Liver (tissue), 9 donors: ENCODE results near the gene CTNNA2. TPM values are rescaled to one million over a fixed set of nuclear protein-coding genes. Genes with fewer than 3 reads are reported as not detected.

ENCODE experiments used
- DNase-seq: peaks from one replicate; pipeline ENCODE4 v3.0.0-alpha.2; 2017; ENCODE audit warnings: low spot score
- H3K27ac ChIP-seq, 2 donors: one replicate each; pipeline ENCODE4 v1.7.0; 2013; ENCODE audit warnings: inconsistent platforms in 2 of 2, low read length in 2 of 2, control low read depth in 1 of 2, low read depth in 1 of 2, mild to moderate bottlenecking in 1 of 2
- H3K27me3 ChIP-seq, 4 donors: one replicate each; pipeline versions ENCODE4 v1.6.1 to v1.7.0; 2013; ENCODE audit warnings: low read length in 3 of 4, inconsistent platforms in 1 of 4, mild to moderate bottlenecking in 1 of 4, moderate library complexity in 1 of 4; ENCODE audit not compliant: control insufficient read depth in 4 of 4, insufficient read depth in 4 of 4
- H3K36me3 ChIP-seq, 4 donors: one replicate each; pipeline versions ENCODE4 v1.6.1 to v1.7.0; 2013; ENCODE audit warnings: low read length in 3 of 4, mild to moderate bottlenecking in 3 of 4, low read depth in 1 of 4, moderate library complexity in 1 of 4; ENCODE audit not compliant: control insufficient read depth in 4 of 4, insufficient read depth in 3 of 4
- H3K4me1 ChIP-seq, 4 donors: one replicate each; pipeline versions ENCODE4 v1.6.1 to v1.7.0; 2013; ENCODE audit warnings: low read length in 3 of 4, mild to moderate bottlenecking in 3 of 4, moderate library complexity in 1 of 4; ENCODE audit not compliant: control insufficient read depth in 4 of 4, insufficient read depth in 4 of 4
- H3K4me3 ChIP-seq, 3 donors: one replicate each; pipeline versions ENCODE4 v1.6.1 to v1.7.0; 2013; ENCODE audit warnings: low read length in 3 of 3, control low read depth in 1 of 3, low read depth in 1 of 3, mild to moderate bottlenecking in 1 of 3
- H3K9ac ChIP-seq, 2 donors: one replicate each; pipeline ENCODE4 v1.7.0; 2013; ENCODE audit warnings: low read length in 2 of 2, mild to moderate bottlenecking in 2 of 2, moderate library complexity in 2 of 2, control low read depth in 1 of 2, low read depth in 1 of 2
- H3K9me3 ChIP-seq, 4 donors: one replicate each; pipeline versions ENCODE4 v1.6.1 to v1.7.0; 2013; ENCODE audit warnings: low read length in 3 of 4; ENCODE audit not compliant: control insufficient read depth in 4 of 4
- EGR1 ChIP-seq, 2 donors: IDR thresholded peaks; 2 replicates each; pipeline ENCODE4 v1.6.1; 2016 to 2018; ENCODE audit warnings: antibody characterized with exemption in 2 of 2, low read depth in 2 of 2
- FOXA1 ChIP-seq: IDR thresholded peaks from 2 replicates; pipeline ENCODE4 v1.6.1; 2016; ENCODE audit warnings: antibody characterized with exemption
- FOXA2 ChIP-seq: IDR thresholded peaks from 2 replicates; pipeline ENCODE4 v1.6.1; 2016; ENCODE audit warnings: antibody characterized with exemption
- GABPA ChIP-seq, 2 donors: IDR thresholded peaks in 1 of 2; conservative IDR thresholded peaks in 1 of 2; 2 replicates each; pipeline ENCODE4 v1.6.1; 2016; ENCODE audit warnings: antibody characterized with exemption in 2 of 2, mild to moderate bottlenecking in 1 of 2, moderate library complexity in 1 of 2
- HNF4A ChIP-seq, 2 donors: conservative IDR thresholded peaks; 2 replicates each; pipeline ENCODE4 v1.6.1; 2016; ENCODE audit warnings: antibody characterized with exemption in 2 of 2, mild to moderate bottlenecking in 2 of 2
- HNF4G ChIP-seq: IDR thresholded peaks from 2 replicates; pipeline ENCODE4 v1.6.1; 2016; ENCODE audit warnings: antibody characterized with exemption
- JUND ChIP-seq, 2 donors: IDR thresholded peaks; 2 replicates each; pipeline ENCODE4 v1.6.1; 2016; ENCODE audit warnings: antibody characterized with exemption in 2 of 2
- NR2F2 ChIP-seq: IDR thresholded peaks from 2 replicates; pipeline ENCODE4 v1.6.1; 2016; ENCODE audit warnings: antibody characterized with exemption
- RAD21 ChIP-seq, 2 donors: IDR thresholded peaks; 2 replicates each; pipeline ENCODE4 v1.6.1; 2016; ENCODE audit warnings: antibody characterized with exemption in 2 of 2, mild to moderate bottlenecking in 2 of 2
- RXRA ChIP-seq, 2 donors: IDR thresholded peaks; 2 replicates each; pipeline ENCODE4 v1.6.1; 2017 to 2018; ENCODE audit warnings: antibody characterized with exemption in 2 of 2, mild to moderate bottlenecking in 1 of 2
- SP1 ChIP-seq: IDR thresholded peaks from 2 replicates; pipeline ENCODE4 v1.6.1; 2018; ENCODE audit warnings: antibody characterized with exemption, mild to moderate bottlenecking
- TAF1 ChIP-seq: conservative IDR thresholded peaks from 2 replicates; pipeline ENCODE4 v1.6.1; 2016; ENCODE audit warnings: antibody characterized with exemption, mild to moderate bottlenecking
- YY1 ChIP-seq: IDR thresholded peaks from 2 replicates; pipeline ENCODE4 v1.6.1; 2016; ENCODE audit warnings: antibody characterized with exemption, mild to moderate bottlenecking
- WGBS: extraction: QIAGEN DNeasy Blood & Tissue Kit; methylation state at CpG from one replicate; pipeline ENCODE4 v1.1.7; 2013; 5-methylcytosine and 5-hydroxymethylcytosine counted together
- polyA plus RNA-seq, 2 donors: library from polyadenylated mRNA; stranded (reverse) in 1 of 2; unstranded in 1 of 2; fragments of 200-250 nt in 1 of 2; fragments of >200 nt in 1 of 2; fragmentation: Nextera tagmentation in 1 of 2; extraction: Ambion mirVana in 1 of 2; gene quantifications; one replicate each; pipeline versions ENCODE4 v1.2.1 to v1.2.3, GENCODE V29; 2013 to 2015
- total RNA-seq, 2 donors: library from RNA; depleted of rRNA; stranded (reverse); fragments of >200 nt; gene quantifications; one replicate each; pipeline ENCODE4 v1.2.3, GENCODE V29; 2014
- TF ChIP-seq, protein P1 (sequence below): IDR thresholded peaks from 2 replicates; pipeline ENCODE4 v1.6.1; 2016; ENCODE audit warnings: antibody characterized with exemption, mild to moderate bottlenecking
- TF ChIP-seq, protein P2 (sequence below): IDR thresholded peaks from 2 replicates; pipeline ENCODE4 v1.6.1; 2016; ENCODE audit warnings: antibody characterized with exemption
- TF ChIP-seq, protein P3 (sequence below): IDR thresholded peaks from 2 replicates; pipeline ENCODE4 v1.6.1; 2016; ENCODE audit warnings: antibody characterized with exemption
- TF ChIP-seq, protein P4 (sequence below): fragments of 150-350 bp; IDR thresholded peaks from 2 replicates; pipeline ENCODE4 v1.5.1; 2017; ENCODE audit warnings: improper control_type of control experiment, low read depth, low read length; ENCODE audit not compliant: missing input control
- TF ChIP-seq, protein P5 (sequence below): IDR thresholded peaks from 2 replicates; pipeline ENCODE4 v1.6.1; 2016; ENCODE audit warnings: antibody characterized with exemption
- donor health status: healthy.
- donor health status: healthy.
- donor health status: healthy.
- donor health status: healthy.
- donor health status: healthy.

The CTNNA2 gene
- total and polyA plus RNA-seq, 4 donors: 0.05 TPM; not detected in 3

DNA sequence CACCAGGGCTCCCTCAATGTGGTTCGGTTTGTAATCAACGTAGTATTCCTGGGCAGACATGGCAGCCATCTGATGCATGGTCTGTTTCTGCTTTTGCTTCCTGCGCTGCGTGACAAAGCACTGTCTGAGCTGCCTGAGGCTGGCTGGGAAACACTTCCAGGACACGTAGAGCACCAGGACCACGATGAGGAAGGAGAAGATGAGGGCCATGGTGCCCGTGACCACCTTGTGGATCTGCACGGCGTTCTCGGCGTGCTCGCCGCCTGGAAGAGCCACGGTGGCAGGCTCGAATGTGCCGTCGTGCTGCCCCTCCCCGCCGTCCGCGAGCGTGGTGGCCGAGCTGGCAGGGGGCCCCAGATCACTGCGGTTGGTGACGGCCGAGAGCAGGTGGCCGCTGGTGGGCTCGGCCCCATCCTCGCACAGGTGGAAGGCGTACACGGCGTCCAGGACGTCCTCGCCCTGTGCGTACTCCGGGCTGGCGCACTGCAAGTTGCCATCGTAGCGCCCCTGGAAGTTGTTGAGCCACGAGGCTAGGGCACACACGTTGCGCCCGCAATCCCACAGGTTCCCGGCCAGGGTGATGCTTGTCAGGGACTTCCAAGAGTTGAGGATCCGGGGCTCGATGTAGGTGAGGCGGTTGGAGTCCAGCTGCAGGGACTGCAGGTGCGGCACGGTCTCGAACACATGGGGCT lies 789.6 kb downstream of the CTNNA2 start:
- DNase-seq: no peak
- TF ChIP-seq FOXA2: no peak
- TF ChIP-seq EGR1 (IDR thresholded peaks at IDR 0.05; ENCODE audit: low read depth in 2 of 2): no peak
- no peak for TF ChIP-seq JUND (IDR thresholded peaks at IDR 0.05)
- TF ChIP-seq, protein P1, sequence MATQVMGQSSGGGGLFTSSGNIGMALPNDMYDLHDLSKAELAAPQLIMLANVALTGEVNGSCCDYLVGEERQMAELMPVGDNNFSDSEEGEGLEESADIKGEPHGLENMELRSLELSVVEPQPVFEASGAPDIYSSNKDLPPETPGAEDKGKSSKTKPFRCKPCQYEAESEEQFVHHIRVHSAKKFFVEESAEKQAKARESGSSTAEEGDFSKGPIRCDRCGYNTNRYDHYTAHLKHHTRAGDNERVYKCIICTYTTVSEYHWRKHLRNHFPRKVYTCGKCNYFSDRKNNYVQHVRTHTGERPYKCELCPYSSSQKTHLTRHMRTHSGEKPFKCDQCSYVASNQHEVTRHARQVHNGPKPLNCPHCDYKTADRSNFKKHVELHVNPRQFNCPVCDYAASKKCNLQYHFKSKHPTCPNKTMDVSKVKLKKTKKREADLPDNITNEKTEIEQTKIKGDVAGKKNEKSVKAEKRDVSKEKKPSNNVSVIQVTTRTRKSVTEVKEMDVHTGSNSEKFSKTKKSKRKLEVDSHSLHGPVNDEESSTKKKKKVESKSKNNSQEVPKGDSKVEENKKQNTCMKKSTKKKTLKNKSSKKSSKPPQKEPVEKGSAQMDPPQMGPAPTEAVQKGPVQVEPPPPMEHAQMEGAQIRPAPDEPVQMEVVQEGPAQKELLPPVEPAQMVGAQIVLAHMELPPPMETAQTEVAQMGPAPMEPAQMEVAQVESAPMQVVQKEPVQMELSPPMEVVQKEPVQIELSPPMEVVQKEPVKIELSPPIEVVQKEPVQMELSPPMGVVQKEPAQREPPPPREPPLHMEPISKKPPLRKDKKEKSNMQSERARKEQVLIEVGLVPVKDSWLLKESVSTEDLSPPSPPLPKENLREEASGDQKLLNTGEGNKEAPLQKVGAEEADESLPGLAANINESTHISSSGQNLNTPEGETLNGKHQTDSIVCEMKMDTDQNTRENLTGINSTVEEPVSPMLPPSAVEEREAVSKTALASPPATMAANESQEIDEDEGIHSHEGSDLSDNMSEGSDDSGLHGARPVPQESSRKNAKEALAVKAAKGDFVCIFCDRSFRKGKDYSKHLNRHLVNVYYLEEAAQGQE: no peak
- TF ChIP-seq HNF4A (conservative IDR thresholded peaks at IDR 0.05): no peak
- TF ChIP-seq TAF1: no peak
- TF ChIP-seq NR2F2: no peak
- no peak for TF ChIP-seq HNF4G
- no peak for TF ChIP-seq FOXA1
- no peak for TF ChIP-seq SP1
- TF ChIP-seq, protein P2, sequence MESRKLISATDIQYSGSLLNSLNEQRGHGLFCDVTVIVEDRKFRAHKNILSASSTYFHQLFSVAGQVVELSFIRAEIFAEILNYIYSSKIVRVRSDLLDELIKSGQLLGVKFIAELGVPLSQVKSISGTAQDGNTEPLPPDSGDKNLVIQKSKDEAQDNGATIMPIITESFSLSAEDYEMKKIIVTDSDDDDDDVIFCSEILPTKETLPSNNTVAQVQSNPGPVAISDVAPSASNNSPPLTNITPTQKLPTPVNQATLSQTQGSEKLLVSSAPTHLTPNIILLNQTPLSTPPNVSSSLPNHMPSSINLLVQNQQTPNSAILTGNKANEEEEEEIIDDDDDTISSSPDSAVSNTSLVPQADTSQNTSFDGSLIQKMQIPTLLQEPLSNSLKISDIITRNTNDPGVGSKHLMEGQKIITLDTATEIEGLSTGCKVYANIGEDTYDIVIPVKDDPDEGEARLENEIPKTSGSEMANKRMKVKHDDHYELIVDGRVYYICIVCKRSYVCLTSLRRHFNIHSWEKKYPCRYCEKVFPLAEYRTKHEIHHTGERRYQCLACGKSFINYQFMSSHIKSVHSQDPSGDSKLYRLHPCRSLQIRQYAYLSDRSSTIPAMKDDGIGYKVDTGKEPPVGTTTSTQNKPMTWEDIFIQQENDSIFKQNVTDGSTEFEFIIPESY: no peak
- TF ChIP-seq GABPA (IDR thresholded peaks at IDR 0.05 in 1 of 2, conservative IDR thresholded peaks at IDR 0.05 in 1 of 2): no peak
- TF ChIP-seq RXRA (IDR thresholded peaks at IDR 0.05): no peak
- TF ChIP-seq, protein P3, sequence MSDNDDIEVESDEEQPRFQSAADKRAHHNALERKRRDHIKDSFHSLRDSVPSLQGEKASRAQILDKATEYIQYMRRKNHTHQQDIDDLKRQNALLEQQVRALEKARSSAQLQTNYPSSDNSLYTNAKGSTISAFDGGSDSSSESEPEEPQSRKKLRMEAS: no peak
- TF ChIP-seq, protein P4, sequence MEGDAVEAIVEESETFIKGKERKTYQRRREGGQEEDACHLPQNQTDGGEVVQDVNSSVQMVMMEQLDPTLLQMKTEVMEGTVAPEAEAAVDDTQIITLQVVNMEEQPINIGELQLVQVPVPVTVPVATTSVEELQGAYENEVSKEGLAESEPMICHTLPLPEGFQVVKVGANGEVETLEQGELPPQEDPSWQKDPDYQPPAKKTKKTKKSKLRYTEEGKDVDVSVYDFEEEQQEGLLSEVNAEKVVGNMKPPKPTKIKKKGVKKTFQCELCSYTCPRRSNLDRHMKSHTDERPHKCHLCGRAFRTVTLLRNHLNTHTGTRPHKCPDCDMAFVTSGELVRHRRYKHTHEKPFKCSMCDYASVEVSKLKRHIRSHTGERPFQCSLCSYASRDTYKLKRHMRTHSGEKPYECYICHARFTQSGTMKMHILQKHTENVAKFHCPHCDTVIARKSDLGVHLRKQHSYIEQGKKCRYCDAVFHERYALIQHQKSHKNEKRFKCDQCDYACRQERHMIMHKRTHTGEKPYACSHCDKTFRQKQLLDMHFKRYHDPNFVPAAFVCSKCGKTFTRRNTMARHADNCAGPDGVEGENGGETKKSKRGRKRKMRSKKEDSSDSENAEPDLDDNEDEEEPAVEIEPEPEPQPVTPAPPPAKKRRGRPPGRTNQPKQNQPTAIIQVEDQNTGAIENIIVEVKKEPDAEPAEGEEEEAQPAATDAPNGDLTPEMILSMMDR: no peak
- TF ChIP-seq YY1: no peak
- no peak for TF ChIP-seq RAD21 (IDR thresholded peaks at IDR 0.05)
- TF ChIP-seq, protein P5, sequence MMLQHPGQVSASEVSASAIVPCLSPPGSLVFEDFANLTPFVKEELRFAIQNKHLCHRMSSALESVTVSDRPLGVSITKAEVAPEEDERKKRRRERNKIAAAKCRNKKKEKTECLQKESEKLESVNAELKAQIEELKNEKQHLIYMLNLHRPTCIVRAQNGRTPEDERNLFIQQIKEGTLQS: no peak
- 7% methylated on average over 50 of the region's 50 CpGs for WGBS
- no peaks in the 10 kb centered on the region for H3K36me3 ChIP-seq
- H3K4me3 ChIP-seq: no peak overlapping the region
- H3K9ac ChIP-seq: no peak overlapping the region
- no peaks in the 10 kb centered on the region for H3K4me1 ChIP-seq
- no peaks in the 10 kb centered on the region for H3K9me3 ChIP-seq
- no peak overlapping the region for H3K27ac ChIP-seq
- H3K27me3 ChIP-seq: peaks cover 0 to 14% (median 10%) of the 10 kb centered on the region in 4 donors
